RWPE2 (cell line): ENCODE data around the gene COPZ1.

ENCODE experiments used
- ATAC-seq: fragments of 200-7000 bp; cut with Tn5 transposase; 3 replicates; pipeline ENCODE4 v1.9.1; 2021; ENCODE audit warnings: low read depth
- DNase-seq: peaks from one replicate; pipeline ENCODE4 v3.0.0-alpha.2; 2020; ENCODE audit warnings: low spot score
- H3K27ac ChIP-seq: fragments of 450-650 bp; 2 replicates; pipeline ENCODE4 v1.5.1; 2017; ENCODE audit warnings: mild to moderate bottlenecking; ENCODE audit not compliant: poor library complexity, severe bottlenecking
- H3K27me3 ChIP-seq: fragments of 250-450 bp; sonication (Bioruptor Pico); 2 replicates; pipeline ENCODE4 v1.5.1; 2021; ENCODE audit warnings: mild to moderate bottlenecking, moderate library complexity; ENCODE audit not compliant: insufficient read depth, poor library complexity, severe bottlenecking
- H3K36me3 ChIP-seq: fragments of 250-450 bp; sonication (Bioruptor Pico); 2 replicates; pipeline ENCODE4 v1.5.1; 2020; ENCODE audit warnings: low read depth, mild to moderate bottlenecking, moderate library complexity
- H3K4me1 ChIP-seq: fragments of 250-450 bp; sonication (Bioruptor Pico); 2 replicates; pipeline ENCODE4 v1.5.1; 2021; ENCODE audit warnings: mild to moderate bottlenecking, moderate library complexity; ENCODE audit not compliant: insufficient read depth, poor library complexity, severe bottlenecking
- H3K4me3 ChIP-seq: fragments of 250-450 bp; sonication (Bioruptor Pico); 2 replicates; pipeline ENCODE4 v1.5.1; 2021; ENCODE audit warnings: mild to moderate bottlenecking, moderate library complexity; ENCODE audit not compliant: severe bottlenecking
- H3K9me3 ChIP-seq: fragments of 250-450 bp; sonication (Bioruptor Pico); 2 replicates; pipeline ENCODE4 v1.5.1; 2021; ENCODE audit warnings: mild to moderate bottlenecking, moderate library complexity; ENCODE audit not compliant: severe bottlenecking
- TF ChIP-seq, protein P1 (sequence below): fragments of 450-650 bp; IDR thresholded peaks from one replicate; pipeline ENCODE4 v1.5.1; 2017; ENCODE audit warnings: mild to moderate bottlenecking, moderate library complexity; ENCODE audit not compliant: poor library complexity, severe bottlenecking

COPZ1 gene

DNA sequence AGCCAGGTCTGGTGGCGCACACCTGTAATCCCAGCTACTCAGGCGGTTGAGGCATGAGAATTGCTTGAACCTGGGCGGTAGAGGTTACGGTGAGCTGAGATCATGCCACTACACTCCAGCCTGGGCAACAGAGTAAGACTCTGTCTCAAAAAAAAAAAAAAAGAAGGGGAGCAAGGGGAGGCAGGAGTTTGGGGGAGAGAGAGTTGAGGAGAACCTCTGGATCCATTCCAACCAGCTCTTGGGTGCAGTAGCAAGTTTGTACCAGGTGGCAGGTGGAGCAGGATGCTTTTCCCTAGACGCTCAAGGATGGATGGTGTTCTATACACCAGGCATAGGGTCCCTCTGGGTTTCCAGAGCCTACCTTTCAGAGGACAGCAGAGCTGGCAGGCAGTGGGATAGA lies 26.0 kb upstream of the COPZ1 start:
- ATAC-seq (no peak), DNase-seq (no peak)
- Histone ChIP-seq H3K27ac (no peak overlapping the region), H3K27me3 (no peaks in the 10 kb centered on the region), H3K9me3 (no peaks in the 10 kb centered on the region), H3K36me3 (no peaks in the 10 kb centered on the region), H3K4me1 (peaks cover 20% of the 10 kb centered on the region), H3K4me3 (no peak overlapping the region)
- TF ChIP-seq, protein P1, sequence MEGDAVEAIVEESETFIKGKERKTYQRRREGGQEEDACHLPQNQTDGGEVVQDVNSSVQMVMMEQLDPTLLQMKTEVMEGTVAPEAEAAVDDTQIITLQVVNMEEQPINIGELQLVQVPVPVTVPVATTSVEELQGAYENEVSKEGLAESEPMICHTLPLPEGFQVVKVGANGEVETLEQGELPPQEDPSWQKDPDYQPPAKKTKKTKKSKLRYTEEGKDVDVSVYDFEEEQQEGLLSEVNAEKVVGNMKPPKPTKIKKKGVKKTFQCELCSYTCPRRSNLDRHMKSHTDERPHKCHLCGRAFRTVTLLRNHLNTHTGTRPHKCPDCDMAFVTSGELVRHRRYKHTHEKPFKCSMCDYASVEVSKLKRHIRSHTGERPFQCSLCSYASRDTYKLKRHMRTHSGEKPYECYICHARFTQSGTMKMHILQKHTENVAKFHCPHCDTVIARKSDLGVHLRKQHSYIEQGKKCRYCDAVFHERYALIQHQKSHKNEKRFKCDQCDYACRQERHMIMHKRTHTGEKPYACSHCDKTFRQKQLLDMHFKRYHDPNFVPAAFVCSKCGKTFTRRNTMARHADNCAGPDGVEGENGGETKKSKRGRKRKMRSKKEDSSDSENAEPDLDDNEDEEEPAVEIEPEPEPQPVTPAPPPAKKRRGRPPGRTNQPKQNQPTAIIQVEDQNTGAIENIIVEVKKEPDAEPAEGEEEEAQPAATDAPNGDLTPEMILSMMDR, result no peak

DNA sequence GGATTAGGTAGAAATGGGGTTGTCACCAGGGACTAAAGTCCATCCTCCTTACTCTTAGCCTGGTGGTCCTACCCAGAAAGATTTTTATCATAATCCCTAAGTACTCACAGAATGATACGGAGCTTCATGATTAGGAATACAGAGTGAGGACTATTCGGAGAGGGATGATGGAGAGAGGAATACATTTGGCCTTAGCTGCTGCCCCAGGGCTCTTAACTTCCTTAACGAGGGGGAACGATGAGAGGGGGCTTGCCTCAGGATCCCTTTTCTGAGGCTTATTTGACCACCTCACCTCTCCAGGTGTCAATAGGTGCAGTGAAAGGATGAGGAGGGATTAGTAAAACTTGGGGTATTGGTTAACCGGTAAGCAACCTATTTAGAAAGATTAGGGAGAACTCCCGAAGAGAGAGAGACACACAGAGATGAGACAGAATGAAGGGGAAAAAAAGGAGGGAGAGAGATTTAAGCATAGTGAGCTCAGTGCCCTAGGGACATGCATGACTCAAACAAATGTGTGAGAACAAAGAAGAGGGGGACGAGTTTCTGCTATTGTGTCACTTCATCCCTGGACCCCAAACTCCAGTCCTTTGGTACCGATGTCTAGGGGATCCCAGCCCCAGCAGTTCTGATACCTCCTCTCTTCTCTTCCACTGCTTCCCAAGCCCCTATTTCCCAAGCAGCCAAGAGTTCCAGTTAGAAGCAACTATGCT lies 25.3 kb upstream of the COPZ1 start:
- TF ChIP-seq, protein P1, result no peak
- H3K4me1 ChIP-seq, result peaks cover 26% of the 10 kb centered on the region
- H3K4me3 ChIP-seq, result no peak overlapping the region
- ATAC-seq (no peak), DNase-seq (no peak)
- H3K36me3 ChIP-seq, result no peaks in the 10 kb centered on the region
- no peaks in the 10 kb centered on the region for H3K27me3 ChIP-seq
- no peak overlapping the region for H3K27ac ChIP-seq
- no peaks in the 10 kb centered on the region for H3K9me3 ChIP-seq

DNA sequence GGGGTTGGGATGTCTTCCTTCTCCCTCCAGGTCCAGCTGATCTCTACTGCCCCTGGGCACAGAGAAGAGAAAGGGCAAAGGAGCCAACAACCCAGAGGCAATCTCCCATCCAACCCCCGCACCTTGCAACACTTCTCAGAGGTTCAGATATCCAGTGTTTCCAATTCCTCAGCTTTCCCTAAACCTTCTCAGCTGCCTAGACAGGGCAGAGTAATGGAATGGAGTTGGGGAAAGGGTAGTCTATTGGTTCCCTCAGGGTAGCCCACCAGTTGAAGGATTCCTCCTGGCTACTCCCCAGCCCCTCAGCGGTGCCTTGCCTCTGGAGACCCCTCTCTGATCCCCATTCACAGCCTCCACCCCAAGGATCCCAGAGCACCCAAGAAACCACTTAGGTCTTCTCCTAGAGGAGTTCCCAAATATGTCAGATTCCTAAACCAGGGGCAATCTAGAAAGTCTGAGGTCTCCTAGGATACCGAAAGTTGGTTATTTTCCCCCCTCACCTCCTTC lies 24.7 kb upstream of the COPZ1 start:
- no peak overlapping the region for H3K27ac ChIP-seq
- H3K9me3 ChIP-seq, result no peaks in the 10 kb centered on the region
- peaks cover 26% of the 10 kb centered on the region for H3K4me1 ChIP-seq
- DNase-seq (no peak), ATAC-seq (no peak; the same call in 2 of the 3 replicates)
- no peaks in the 10 kb centered on the region for H3K36me3 ChIP-seq
- no peak overlapping the region for H3K4me3 ChIP-seq
- H3K27me3 ChIP-seq, result no peaks in the 10 kb centered on the region
- TF ChIP-seq, protein P1, result no peak

DNA sequence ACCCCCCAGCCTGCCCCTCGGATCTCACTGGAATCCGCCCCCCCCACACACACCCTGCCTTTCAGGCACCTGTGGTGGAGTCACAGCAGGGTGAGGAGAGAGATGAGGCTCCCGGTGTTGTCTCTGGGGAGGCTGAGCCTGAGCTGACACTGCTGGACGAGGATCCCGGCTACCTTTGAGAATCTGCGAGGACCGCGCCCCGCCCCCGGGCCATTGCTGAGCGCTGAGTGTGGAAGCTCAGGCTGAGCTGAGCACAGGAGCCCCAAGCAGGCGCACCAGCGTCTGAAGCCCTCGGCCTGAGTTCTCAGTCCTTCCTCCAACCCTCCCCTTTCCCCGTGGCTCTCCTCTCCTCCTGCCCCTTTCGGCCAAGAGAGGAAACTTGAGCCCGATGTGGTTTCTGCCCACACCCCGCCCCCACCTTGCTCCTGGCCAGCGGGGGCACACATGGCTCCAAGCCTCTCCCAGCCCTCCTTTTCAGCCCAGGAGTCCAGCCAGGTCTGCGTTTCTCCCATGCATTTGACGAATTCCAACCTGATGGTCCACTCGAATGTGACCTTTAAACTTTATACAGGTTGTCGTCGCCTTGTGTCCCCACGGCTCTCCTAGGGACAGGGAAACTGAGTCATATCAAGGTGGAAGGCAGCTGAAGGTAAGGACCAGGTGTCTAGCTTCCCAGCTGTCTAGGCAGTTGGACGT lies 24.1 kb upstream of the COPZ1 start, which contains the start of gene NFE2:
Gene NFE2, minus strand, starts transcription at position 284 of the 696 bp plus-strand sequence. CDS start 5,767 bp downstream, outside the sequence.
- no peaks in the 10 kb centered on the region for H3K9me3 ChIP-seq
- H3K27me3 ChIP-seq, result no peaks in the 10 kb centered on the region
- ATAC-seq, result peak; percentile 85
- TF ChIP-seq, protein P1, result no peak
- peak; percentile 80 for DNase-seq
- no peak within 1 kb of the TSS for H3K4me3 ChIP-seq
- H3K27ac ChIP-seq, result no peak within 1 kb of the TSS
- H3K4me1 ChIP-seq, result peaks cover 26% of the 10 kb centered on the region
- no peaks in the 10 kb centered on the region for H3K36me3 ChIP-seq
